ENCODE data around the gene DGLUCY. TPM values are rescaled to one million over a fixed set of nuclear protein-coding genes. Genes with fewer than 3 reads are reported as not detected.
"Not testable (repeated sequence)": the region's sequence is repeated elsewhere in the genome, so short reads cannot be mapped to it uniquely, and the experiment has no call there.

The DGLUCY gene
- total RNA-seq, 1 donor from 2014 or later, result 20.0 TPM

DNA sequence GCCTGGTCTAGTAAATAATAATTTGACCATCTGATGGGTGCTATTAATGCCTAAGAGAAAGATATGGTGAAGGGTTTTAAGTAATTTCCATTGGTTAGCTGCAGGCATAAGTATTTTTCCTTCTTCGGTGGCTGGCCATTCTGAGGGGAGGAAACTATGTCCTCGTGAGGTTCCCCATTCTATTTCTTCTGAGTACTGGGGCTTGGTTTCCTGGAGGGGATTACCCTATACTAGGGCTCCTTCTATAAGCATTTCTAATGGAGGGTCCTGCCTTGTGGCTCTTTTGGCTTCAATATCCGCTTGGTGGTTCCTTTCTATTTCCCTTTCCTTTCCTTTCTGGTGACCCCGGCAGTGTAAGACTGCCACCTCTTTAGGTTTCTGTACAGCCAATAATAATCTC, 112.5 kb downstream of the DGLUCY start:
- not testable (repeated sequence) for H3K4me2 ChIP-seq (ENCODE audit: low read length); H3K36me3 ChIP-seq (ENCODE audit: insufficient read depth, low read length); FAIRE-seq; H3K27ac ChIP-seq (ENCODE audit: low read depth, low read length); H3K27me3 ChIP-seq (ENCODE audit: insufficient read depth, low read length); H3K9me3 ChIP-seq (ENCODE audit: insufficient read depth, low read depth, low read length); DNase-seq (ENCODE audit: low read depth); H3K9ac ChIP-seq (ENCODE audit: low read length); H3K79me2 ChIP-seq (ENCODE audit: insufficient read depth, low read length); H3K4me3 ChIP-seq (ENCODE audit: insufficient read depth, low read depth, low read length); H2AFZ ChIP-seq (ENCODE audit: low read depth, low read length); H3K4me3 Mint-ChIP-seq (ENCODE audit: unreplicated experiment); H3K27me3 Mint-ChIP-seq (ENCODE audit: low read depth, unreplicated experiment); H3K27ac Mint-ChIP-seq (ENCODE audit: unreplicated experiment); H4K20me1 ChIP-seq (ENCODE audit: insufficient read depth, low read length)
- H3K9me3 Mint-ChIP-seq (ENCODE audit: unreplicated experiment), result peaks cover 11% of the 10 kb centered on the region
- H3K4me1 Mint-ChIP-seq (ENCODE audit: low read depth, unreplicated experiment), result peaks cover 30% of the 10 kb centered on the region
- peaks cover 30% of the 10 kb centered on the region for H3K4me1 ChIP-seq (ENCODE audit: insufficient read depth, low read length)
- peaks cover 19% of the 10 kb centered on the region for H3K36me3 Mint-ChIP-seq (ENCODE audit: low read depth, unreplicated experiment)

DNA sequence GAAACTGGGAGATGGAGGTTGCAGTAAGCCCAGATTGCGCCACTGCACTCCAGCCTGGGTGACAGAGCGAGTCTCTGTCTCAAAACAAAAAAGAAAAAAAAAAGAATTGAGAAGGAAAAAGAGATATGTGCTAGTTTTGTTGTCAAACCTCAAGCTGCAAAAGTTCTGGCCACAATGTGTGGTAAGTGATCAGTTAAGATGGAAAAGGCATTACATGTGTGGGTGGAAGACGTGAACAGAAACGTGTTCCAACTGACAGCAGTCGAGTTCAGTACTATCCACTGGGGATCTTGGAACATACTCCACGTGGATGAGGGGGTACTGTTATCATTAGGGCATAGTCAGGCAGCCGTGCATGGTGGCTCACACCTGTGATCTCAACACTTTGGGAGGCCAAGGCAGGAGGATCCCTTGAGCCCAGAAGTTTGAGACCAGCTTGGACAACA, 113.3 kb downstream of the DGLUCY start:
- Histone ChIP-seq H3K27me3 (ENCODE audit: insufficient read depth, low read length) (no peaks in the 10 kb centered on the region), H3K9ac (ENCODE audit: low read length) (no peak overlapping the region), H3K9me3 (ENCODE audit: insufficient read depth, low read depth, low read length) (no peaks in the 10 kb centered on the region), H2AFZ (ENCODE audit: low read depth, low read length) (no peak overlapping the region), H3K79me2 (ENCODE audit: insufficient read depth, low read length) (no peaks in the 10 kb centered on the region), H3K4me2 (ENCODE audit: low read length) (no peak overlapping the region), H4K20me1 (ENCODE audit: insufficient read depth, low read length) (no peaks in the 10 kb centered on the region), H3K4me3 (ENCODE audit: insufficient read depth, low read depth, low read length) (no peak overlapping the region), H3K27ac (ENCODE audit: low read depth, low read length) (no peak overlapping the region), H3K4me1 (ENCODE audit: insufficient read depth, low read length) (peaks cover 30% of the 10 kb centered on the region), H3K36me3 (ENCODE audit: insufficient read depth, low read length) (no peaks in the 10 kb centered on the region)
- no peak for FAIRE-seq
- Mint-ChIP-seq H3K27ac (ENCODE audit: unreplicated experiment) (peak overlapping the region; percentile 12), H3K9me3 (ENCODE audit: unreplicated experiment) (peaks cover 11% of the 10 kb centered on the region), H3K27me3 (ENCODE audit: low read depth, unreplicated experiment) (peaks cover under 1% of the 10 kb centered on the region), H3K36me3 (ENCODE audit: low read depth, unreplicated experiment) (peaks cover 13% of the 10 kb centered on the region), H3K4me1 (ENCODE audit: low read depth, unreplicated experiment) (peaks cover 30% of the 10 kb centered on the region), H3K4me3 (ENCODE audit: unreplicated experiment) (no peak overlapping the region)
- TF ChIP-seq, protein P1, sequence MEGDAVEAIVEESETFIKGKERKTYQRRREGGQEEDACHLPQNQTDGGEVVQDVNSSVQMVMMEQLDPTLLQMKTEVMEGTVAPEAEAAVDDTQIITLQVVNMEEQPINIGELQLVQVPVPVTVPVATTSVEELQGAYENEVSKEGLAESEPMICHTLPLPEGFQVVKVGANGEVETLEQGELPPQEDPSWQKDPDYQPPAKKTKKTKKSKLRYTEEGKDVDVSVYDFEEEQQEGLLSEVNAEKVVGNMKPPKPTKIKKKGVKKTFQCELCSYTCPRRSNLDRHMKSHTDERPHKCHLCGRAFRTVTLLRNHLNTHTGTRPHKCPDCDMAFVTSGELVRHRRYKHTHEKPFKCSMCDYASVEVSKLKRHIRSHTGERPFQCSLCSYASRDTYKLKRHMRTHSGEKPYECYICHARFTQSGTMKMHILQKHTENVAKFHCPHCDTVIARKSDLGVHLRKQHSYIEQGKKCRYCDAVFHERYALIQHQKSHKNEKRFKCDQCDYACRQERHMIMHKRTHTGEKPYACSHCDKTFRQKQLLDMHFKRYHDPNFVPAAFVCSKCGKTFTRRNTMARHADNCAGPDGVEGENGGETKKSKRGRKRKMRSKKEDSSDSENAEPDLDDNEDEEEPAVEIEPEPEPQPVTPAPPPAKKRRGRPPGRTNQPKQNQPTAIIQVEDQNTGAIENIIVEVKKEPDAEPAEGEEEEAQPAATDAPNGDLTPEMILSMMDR (IDR thresholded peaks at IDR 0.05; ENCODE audit: insufficient read depth, low read depth, low read length), result no peak
- no peak for TF ChIP-seq EZH2 (IDR thresholded peaks at IDR 0.05; ENCODE audit: insufficient read depth, low read length)
- DNase-seq (ENCODE audit: low read depth), result peak; percentile 17

DNA sequence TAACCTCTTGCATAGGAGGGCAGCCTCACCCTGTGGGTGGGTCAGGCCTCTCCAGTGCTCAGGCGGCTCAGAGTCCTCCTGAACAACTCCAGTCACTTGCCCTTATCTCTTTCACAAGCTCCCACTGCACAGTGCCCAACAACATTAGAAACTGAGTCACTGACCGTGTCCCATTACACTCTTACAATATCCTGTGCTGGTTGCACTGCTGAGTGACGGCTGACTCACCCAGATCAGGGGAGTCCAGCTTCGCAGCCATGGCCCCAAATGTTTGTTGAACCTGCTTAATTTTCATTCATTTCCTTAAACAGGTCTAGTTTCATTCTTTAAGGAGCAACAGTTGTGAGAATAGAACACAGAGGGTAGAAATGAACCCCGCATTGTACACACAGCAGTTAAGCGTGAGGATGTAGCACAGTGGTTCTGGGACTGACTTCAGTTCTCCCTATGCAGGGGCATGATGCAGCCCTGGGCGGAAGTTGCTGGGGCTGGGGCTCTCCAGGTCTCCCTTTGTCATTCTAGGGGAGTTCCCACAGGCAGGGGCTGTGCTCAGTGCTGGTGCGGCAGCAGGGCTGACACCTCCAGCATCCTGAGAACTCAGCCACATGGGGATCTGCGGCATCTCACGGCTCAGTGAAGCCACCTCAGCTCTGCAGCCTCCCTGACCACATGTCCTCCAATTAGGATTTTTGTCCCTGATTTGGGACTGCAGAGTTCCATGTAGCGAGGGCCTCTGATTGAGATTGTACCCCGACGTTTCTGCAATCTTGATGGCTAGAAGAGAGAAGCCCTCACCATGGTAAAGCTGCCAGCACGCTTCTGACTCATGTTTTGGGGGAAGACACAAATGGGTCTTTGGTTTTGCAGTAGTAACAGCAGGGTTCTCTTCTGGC, 114.5 kb downstream of the DGLUCY start:
- FAIRE-seq (peak; percentile 26), DNase-seq (ENCODE audit: low read depth) (peak; percentile 86)
- Histone ChIP-seq H3K9ac (ENCODE audit: low read length) (no peak overlapping the region), H3K4me2 (ENCODE audit: low read length) (peak overlapping the region; percentile 62), H3K9me3 (ENCODE audit: insufficient read depth, low read depth, low read length) (no peaks in the 10 kb centered on the region), H3K79me2 (ENCODE audit: insufficient read depth, low read length) (no peaks in the 10 kb centered on the region), H3K27ac (ENCODE audit: low read depth, low read length) (peak overlapping the region; percentile 8), H4K20me1 (ENCODE audit: insufficient read depth, low read length) (no peaks in the 10 kb centered on the region), H3K36me3 (ENCODE audit: insufficient read depth, low read length) (no peaks in the 10 kb centered on the region), H2AFZ (ENCODE audit: low read depth, low read length) (peak overlapping the region; percentile 1), H3K4me3 (ENCODE audit: insufficient read depth, low read depth, low read length) (no peak overlapping the region), H3K4me1 (ENCODE audit: insufficient read depth, low read length) (peaks cover 30% of the 10 kb centered on the region), H3K27me3 (ENCODE audit: insufficient read depth, low read length) (no peaks in the 10 kb centered on the region)
- peaks cover 3% of the 10 kb centered on the region for H3K27me3 Mint-ChIP-seq (ENCODE audit: low read depth, unreplicated experiment)
- peak overlapping the region; percentile 11 for H3K27ac Mint-ChIP-seq (ENCODE audit: unreplicated experiment)
- H3K9me3 Mint-ChIP-seq (ENCODE audit: unreplicated experiment), result peaks cover 6% of the 10 kb centered on the region
- H3K36me3 Mint-ChIP-seq (ENCODE audit: low read depth, unreplicated experiment), result peaks cover 8% of the 10 kb centered on the region
- H3K4me1 Mint-ChIP-seq (ENCODE audit: low read depth, unreplicated experiment), result peaks cover 30% of the 10 kb centered on the region
- TF ChIP-seq EZH2 (IDR thresholded peaks at IDR 0.05; ENCODE audit: insufficient read depth, low read length), result no peak
- TF ChIP-seq, protein P1 (IDR thresholded peaks at IDR 0.05; ENCODE audit: insufficient read depth, low read depth, low read length), result no peak
- H3K4me3 Mint-ChIP-seq (ENCODE audit: unreplicated experiment), result no peak overlapping the region
